ENCODE results near the gene ASRGL1. TPM values are rescaled to one million over a fixed set of nuclear protein-coding genes. Genes with fewer than 3 reads are reported as not detected.

ASRGL1 gene
- total and polyA plus RNA-seq, 2 of the 13 experiments (the other 11 are each of a cell fraction or from before 2014, with no cell fraction given): 50.8 to 97.5 TPM

GRCh38 chr11:62420882-62421281 is 83.6 kb downstream of the ASRGL1 start:
- no TSS peak for BruUV-seq (replicated peaks)
- TF ChIP-seq ZNF629 (CRISPR knock-in tag; conservative IDR thresholded peaks at IDR 0.05) (peak; percentile 55; the same call in 1 of the 2 replicates), TCF7 (IDR thresholded peaks at IDR 0.05; ENCODE audit: low read depth) (no peak)
- Histone ChIP-seq H3K27ac (ENCODE audit: extremely low read length, insufficient read depth, low read length) (no peak overlapping the region), H3K9me3 (ENCODE audit: low read length) (no peaks in the 10 kb centered on the region), H3K79me2 (ENCODE audit: insufficient read depth, low read length) (no peaks in the 10 kb centered on the region), H3K4me3 (replicated peaks in 1 of 3; ENCODE audit: insufficient read depth in 1 of 3, low read depth in 2 of 3, low read length in 3 of 3) (no peak overlapping the region), H3K4me2 (ENCODE audit: low read depth, low read length) (no peak overlapping the region), H2AFZ (ENCODE audit: low read length) (no peak overlapping the region), H3K27me3 (ENCODE audit: control insufficient read depth in 1 of 2, insufficient read depth in 2 of 2, low read length in 2 of 2) (peaks cover 0 to 17% of the 10 kb centered on the region in 2 experiments; a peak in 2 of 5 replicates), H4K20me1 (ENCODE audit: insufficient read depth, low read length) (no peaks in the 10 kb centered on the region), H3K4me1 (ENCODE audit: insufficient read depth, low read length) (peaks cover 45% of the 10 kb centered on the region), H3K36me3 (replicated peaks in 1 of 2; ENCODE audit: control insufficient read depth in 1 of 2, insufficient read depth in 2 of 2, low read length in 2 of 2) (no peaks in the 10 kb centered on the region), H3K9ac (ENCODE audit: insufficient read depth, low read depth, low read length) (no peak overlapping the region)
- ChIA-PET POLR2A (no interaction called here), CTCF (ENCODE audit: low intra/inter-chr PET ratio, low total read pairs) (no interaction called here)
- intact Hi-C loops (cut with micrococcal nuclease; ENCODE audit: unreplicated experiment): no loop called here
- FAIRE-seq (no peak), ATAC-seq (no peak), DNase-seq (ENCODE audit: low spot score) (no peak)
- in situ Hi-C loops (cut with HindIII; ENCODE audit: extremely low pct_ligation_motif_present, low pct_unique_long_range_greater_than_20kb): loop anchor here (5.0 kb wide), 1 partner anchor 131 kb away; no protein-coding TSS in a partner anchor
- 84% methylated on average over 3 of the region's 3 CpGs for WGBS (ENCODE audit: low lambda C conversion rate)

- Histone ChIP-seq H3K36me3 (replicated peaks in 1 of 2; ENCODE audit: control insufficient read depth in 1 of 2, insufficient read depth in 2 of 2, low read length in 2 of 2) (no peaks in the 10 kb centered on the region), H3K9ac (ENCODE audit: insufficient read depth, low read depth, low read length) (no peak overlapping the region), H3K9me3 (ENCODE audit: low read length) (no peaks in the 10 kb centered on the region), H4K20me1 (ENCODE audit: insufficient read depth, low read length) (no peaks in the 10 kb centered on the region), H3K27ac (ENCODE audit: extremely low read length, insufficient read depth, low read length) (no peak overlapping the region), H3K4me1 (ENCODE audit: insufficient read depth, low read length) (peaks cover 48% of the 10 kb centered on the region), H3K4me2 (ENCODE audit: low read depth, low read length) (no peak overlapping the region), H2AFZ (ENCODE audit: low read length) (no peak overlapping the region), H3K79me2 (ENCODE audit: insufficient read depth, low read length) (no peaks in the 10 kb centered on the region), H3K4me3 (replicated peaks in 1 of 3; ENCODE audit: insufficient read depth in 1 of 3, low read depth in 2 of 3, low read length in 3 of 3) (no peak overlapping the region), H3K27me3 (ENCODE audit: control insufficient read depth in 1 of 2, insufficient read depth in 2 of 2, low read length in 2 of 2) (peaks cover 0 to 9% of the 10 kb centered on the region in 2 experiments; a peak in 2 of 5 replicates)
- CTCF ChIA-PET (ENCODE audit: low intra/inter-chr PET ratio, low total read pairs): interaction anchor here (1.3 kb wide), 1 partner anchor 121 kb away, joined by 3 read pairs; no protein-coding TSS in a partner anchor
- intact Hi-C loops (cut with micrococcal nuclease; ENCODE audit: unreplicated experiment): no loop called here
- no peak for TF ChIP-seq RBM39 (IDR thresholded peaks at IDR 0.05; ENCODE audit: low read depth, low read length, poor library complexity, severe bottlenecking)
- TF ChIP-seq TBX2 (CRISPR knock-in tag; IDR thresholded peaks at IDR 0.05; ENCODE audit: borderline replicate concordance): no peak
- no peak for TF ChIP-seq ZNF224 (CRISPR knock-in tag; IDR thresholded peaks at IDR 0.05)
- TF ChIP-seq ZNF841 (CRISPR knock-in tag; IDR thresholded peaks at IDR 0.05; ENCODE audit: borderline replicate concordance): no peak
- no peak for TF ChIP-seq PHF8 (CRISPR knock-in tag; IDR thresholded peaks at IDR 0.05)
- no peak for TF ChIP-seq ZNF816 (CRISPR knock-in tag; IDR thresholded peaks at IDR 0.05; ENCODE audit: borderline replicate concordance)
- TF ChIP-seq PCBP1 (IDR thresholded peaks at IDR 0.05; ENCODE audit: borderline replicate concordance, low read depth, low read length): no peak
- no peak for TF ChIP-seq RFX3 (CRISPR knock-in tag; IDR thresholded peaks at IDR 0.05)
- no peak for TF ChIP-seq CC2D1A (CRISPR knock-in tag; IDR thresholded peaks at IDR 0.05)
- TF ChIP-seq ZNF775 (CRISPR knock-in tag; IDR thresholded peaks at IDR 0.05; ENCODE audit: borderline replicate concordance): no peak
- no peak for TF ChIP-seq ZNF513 (CRISPR knock-in tag; conservative IDR thresholded peaks at IDR 0.05)
- no peak for TF ChIP-seq MAFK (conservative IDR thresholded peaks at IDR 0.05 in 1 of 2, IDR thresholded peaks at IDR 0.05 in 1 of 2; ENCODE audit: low read length in 2 of 2)
- no peak for TF ChIP-seq HNRNPLL (IDR thresholded peaks at IDR 0.05; ENCODE audit: low read depth, low read length, poor library complexity, severe bottlenecking)
- POLR2A ChIA-PET: interaction anchor here (0.6 to 1.2 kb wide), 3 partner anchors 28 to 169 kb away, joined by 3 read pairs; partner anchors contain the start of gene TUT1
- no TSS peak for BruUV-seq (replicated peaks)
- DNase-seq (ENCODE audit: low spot score) (no peak), FAIRE-seq (no peak), ATAC-seq (no peak)
- in situ Hi-C loops (cut with HindIII; ENCODE audit: extremely low pct_ligation_motif_present, low pct_unique_long_range_greater_than_20kb): loop anchor here (5.0 kb wide), 1 partner anchor 130 kb away; no protein-coding TSS in a partner anchor
- WGBS (ENCODE audit: low lambda C conversion rate): 63% methylated on average over 7 of the region's 7 CpGs
Measured at GRCh38 chr11:62421996-62422395, 84.7 kb downstream of the ASRGL1 start.

Data from HepG2 (cell line).